K562 (cell line): ENCODE results near the gene ANKRD33. TPM values are rescaled to one million over a fixed set of nuclear protein-coding genes. Genes with fewer than 3 reads are reported as not detected.

Source experiments
- CHCHD3 ChIP-seq: fragments of 250-450 bp; sonication (Bioruptor Pico); IDR thresholded peaks from 2 replicates; pipeline ENCODE4 v2.1.2; 2022; ENCODE audit warnings: mild to moderate bottlenecking
- CXXC5 ChIP-seq: fragments of 250-450 bp; sonication (Bioruptor Pico); IDR thresholded peaks from 2 replicates; pipeline ENCODE4 v1.8.0; 2022; ENCODE audit warnings: inconsistent platforms, mild to moderate bottlenecking, moderate library complexity
- FIP1L1 ChIP-seq: fragments of 200-400 bp; formaldehyde crosslinking; IDR thresholded peaks from 2 replicates; pipeline ENCODE4 v1.6.1; 2018; ENCODE audit warnings: mild to moderate bottlenecking, low read depth, low read length; ENCODE audit not compliant: poor library complexity, severe bottlenecking
- HDGF ChIP-seq: fragments of 450-650 bp; IDR thresholded peaks from 2 replicates; pipeline ENCODE4 v1.6.1; 2016
- JUN ChIP-seq, 2 experiments: sonication (generic) in 1 of 2; formaldehyde crosslinking in 1 of 2; IDR thresholded peaks; 2 replicates each; pipeline versions ENCODE4 v1.6.1 to v1.8.0; 2012 to 2022; ENCODE audit warnings: borderline replicate concordance in 2 of 2, mild to moderate bottlenecking in 2 of 2, improper control_type of control experiment in 1 of 2, low read depth in 1 of 2, low read length in 1 of 2, missing genetic modification reagents in 1 of 2
- KLF6 ChIP-seq: fragments of 250-450 bp; sonication (Bioruptor Pico); IDR thresholded peaks from 2 replicates; pipeline ENCODE4 v1.4.0; 2020; ENCODE audit warnings: mild to moderate bottlenecking, moderate library complexity, borderline replicate concordance
- L3MBTL2 ChIP-seq: fragments of 450-650 bp; IDR thresholded peaks from 2 replicates; pipeline ENCODE4 v1.6.1; 2016; ENCODE audit warnings: mild to moderate bottlenecking, moderate library complexity
- ZBTB5 ChIP-seq: fragments of 450-650 bp; IDR thresholded peaks from 2 replicates; pipeline ENCODE4 v1.6.1; 2017; ENCODE audit warnings: antibody characterized with exemption
- ZNF133 ChIP-seq: fragments of 250-450 bp; sonication (Bioruptor Pico); IDR thresholded peaks from 2 replicates; pipeline ENCODE4 v1.4.0; 2020; ENCODE audit warnings: mild to moderate bottlenecking
- ZNF277 ChIP-seq: fragments of 250-450 bp; sonication (Bioruptor Pico); IDR thresholded peaks from 2 replicates; pipeline ENCODE4 v1.8.0; 2022; ENCODE audit warnings: inconsistent platforms, mild to moderate bottlenecking, moderate library complexity, borderline replicate concordance
- ZNF316 ChIP-seq: fragments of 450-650 bp; IDR thresholded peaks from 2 replicates; pipeline ENCODE4 v1.6.1; 2016
- ZNF436 ChIP-seq: fragments of 250-450, 450-650 bp; sonication (Bioruptor Pico); formaldehyde crosslinking; IDR thresholded peaks from 2 replicates; pipeline ENCODE4 v1.7.0; 2020; ENCODE audit warnings: mild to moderate bottlenecking
- ZNF586 ChIP-seq: fragments of 450-650 bp; formaldehyde crosslinking; conservative IDR thresholded peaks from 2 replicates; pipeline ENCODE4 v1.4.0; 2020; ENCODE audit warnings: mild to moderate bottlenecking, moderate library complexity
- ZNF695 ChIP-seq: fragments of 450-650 bp; formaldehyde crosslinking; IDR thresholded peaks from 2 replicates; pipeline ENCODE4 v1.4.0; 2020; ENCODE audit warnings: mild to moderate bottlenecking, moderate library complexity
- ZNF75A ChIP-seq: fragments of 450-650 bp; formaldehyde crosslinking; IDR thresholded peaks from 2 replicates; pipeline ENCODE4 v1.4.0; 2020; ENCODE audit warnings: mild to moderate bottlenecking
- polyA plus RNA-seq, 8 experiments: library from polyadenylated mRNA; depleted of rRNA in 4 of 8; stranded (reverse) in 5 of 8; unstranded in 3 of 8; fragments of >200 nt; fragmentation: Nextera tagmentation in 2 of 8; fragmentation: Illumina TruSeq in 1 of 8; extraction: Ambion mirVana in 2 of 8; extraction: Trizol in 1 of 8; gene quantifications; 2 replicates each; pipeline versions ENCODE4 v1.2.1 to v1.2.3, GENCODE V29; 2011 to 2014; ENCODE audit warnings: inconsistent platforms in 1 of 8, missing spikeins in 1 of 8
- total RNA-seq, 7 experiments: library from RNA; depleted of rRNA in 6 of 7; stranded (reverse); fragments of >200 nt in 6 of 7; fragmentation: Illumina TruSeq in 2 of 7; extraction: Trizol in 2 of 7; gene quantifications; 2 replicates each; pipeline versions ENCODE4 v1.2.1 to v1.2.3, GENCODE V29; 2011 to 2021; ENCODE audit warnings: low replicate concordance in 1 of 7
- TF ChIP-seq, protein P1 (sequence below): fragments of 250-450 bp; sonication (Bioruptor Pico); IDR thresholded peaks from 2 replicates; pipeline ENCODE4 v1.4.0; 2020; ENCODE audit warnings: mild to moderate bottlenecking, moderate library complexity, borderline replicate concordance
- TF ChIP-seq, protein P2 (sequence below): fragments of 250-450 bp; sonication (Bioruptor Pico); IDR thresholded peaks from 2 replicates; pipeline ENCODE4 v1.4.0; 2020; ENCODE audit warnings: mild to moderate bottlenecking, moderate library complexity
- TF ChIP-seq, protein P3 (sequence below): fragments of 450-650 bp; IDR thresholded peaks from 2 replicates; pipeline ENCODE4 v1.7.1; 2018; ENCODE audit warnings: mild to moderate bottlenecking, low read depth; ENCODE audit not compliant: partially characterized antibody

Gene ANKRD33
- total and polyA plus RNA-seq, 9 of the 15 experiments (the other 6 are each of a cell fraction or from before 2014, with no cell fraction given), result 0.04 to 0.11 (median 0.07) TPM; not detected in 4

DNA sequence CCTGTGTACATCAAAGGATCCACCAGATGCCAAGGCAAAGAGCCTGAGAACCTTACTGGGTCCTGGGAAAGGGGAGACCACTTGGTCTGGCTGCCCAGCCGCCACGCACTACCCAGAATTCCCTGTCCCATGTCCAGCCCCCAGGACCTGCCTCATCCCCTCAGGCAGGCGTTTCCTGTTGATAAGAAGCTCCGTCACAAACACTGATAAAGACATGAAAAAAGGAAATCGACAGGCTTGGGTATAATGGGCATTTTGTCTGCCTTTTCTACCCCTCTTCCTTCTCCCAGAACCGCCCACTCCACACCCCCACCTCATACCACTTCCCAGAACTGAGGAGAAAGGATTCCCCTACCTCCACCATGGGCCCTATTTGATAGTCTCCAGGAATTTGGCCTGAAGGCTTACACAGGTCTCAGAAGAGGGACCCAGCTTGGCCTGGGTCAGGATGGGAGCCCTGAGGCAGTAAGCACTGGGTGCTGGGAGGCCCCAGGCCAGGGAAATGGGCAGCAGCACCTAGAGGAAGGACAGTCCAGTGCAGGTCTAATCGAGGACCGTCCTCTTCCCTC, 38.2 kb downstream of the ANKRD33 start (continued):
- TF ChIP-seq, protein P1, sequence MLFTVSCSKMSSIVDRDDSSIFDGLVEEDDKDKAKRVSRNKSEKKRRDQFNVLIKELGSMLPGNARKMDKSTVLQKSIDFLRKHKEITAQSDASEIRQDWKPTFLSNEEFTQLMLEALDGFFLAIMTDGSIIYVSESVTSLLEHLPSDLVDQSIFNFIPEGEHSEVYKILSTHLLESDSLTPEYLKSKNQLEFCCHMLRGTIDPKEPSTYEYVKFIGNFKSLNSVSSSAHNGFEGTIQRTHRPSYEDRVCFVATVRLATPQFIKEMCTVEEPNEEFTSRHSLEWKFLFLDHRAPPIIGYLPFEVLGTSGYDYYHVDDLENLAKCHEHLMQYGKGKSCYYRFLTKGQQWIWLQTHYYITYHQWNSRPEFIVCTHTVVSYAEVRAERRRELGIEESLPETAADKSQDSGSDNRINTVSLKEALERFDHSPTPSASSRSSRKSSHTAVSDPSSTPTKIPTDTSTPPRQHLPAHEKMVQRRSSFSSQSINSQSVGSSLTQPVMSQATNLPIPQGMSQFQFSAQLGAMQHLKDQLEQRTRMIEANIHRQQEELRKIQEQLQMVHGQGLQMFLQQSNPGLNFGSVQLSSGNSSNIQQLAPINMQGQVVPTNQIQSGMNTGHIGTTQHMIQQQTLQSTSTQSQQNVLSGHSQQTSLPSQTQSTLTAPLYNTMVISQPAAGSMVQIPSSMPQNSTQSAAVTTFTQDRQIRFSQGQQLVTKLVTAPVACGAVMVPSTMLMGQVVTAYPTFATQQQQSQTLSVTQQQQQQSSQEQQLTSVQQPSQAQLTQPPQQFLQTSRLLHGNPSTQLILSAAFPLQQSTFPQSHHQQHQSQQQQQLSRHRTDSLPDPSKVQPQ (CRISPR knock-in tag), result no peak
- TF ChIP-seq, protein P2, sequence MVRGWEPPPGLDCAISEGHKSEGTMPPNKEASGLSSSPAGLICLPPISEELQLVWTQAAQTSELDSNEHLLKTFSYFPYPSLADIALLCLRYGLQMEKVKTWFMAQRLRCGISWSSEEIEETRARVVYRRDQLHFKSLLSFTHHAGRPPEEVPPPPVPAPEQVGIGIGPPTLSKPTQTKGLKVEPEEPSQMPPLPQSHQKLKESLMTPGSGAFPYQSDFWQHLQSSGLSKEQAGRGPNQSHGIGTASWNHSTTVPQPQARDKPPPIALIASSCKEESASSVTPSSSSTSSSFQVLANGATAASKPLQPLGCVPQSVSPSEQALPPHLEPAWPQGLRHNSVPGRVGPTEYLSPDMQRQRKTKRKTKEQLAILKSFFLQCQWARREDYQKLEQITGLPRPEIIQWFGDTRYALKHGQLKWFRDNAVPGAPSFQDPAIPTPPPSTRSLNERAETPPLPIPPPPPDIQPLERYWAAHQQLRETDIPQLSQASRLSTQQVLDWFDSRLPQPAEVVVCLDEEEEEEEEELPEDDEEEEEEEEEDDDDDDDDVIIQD (CRISPR knock-in tag), result no peak
- TF ChIP-seq ZNF586 (CRISPR knock-in tag) (no peak), ZBTB5 (no peak), ZNF316 (no peak), CXXC5 (peak; percentile 83), ZNF277 (CRISPR knock-in tag) (no peak), L3MBTL2 (peak; percentile 65), ZNF75A (CRISPR knock-in tag) (no peak), JUN (IDR thresholded peaks at IDR 0.05; ENCODE audit: borderline replicate concordance, low read depth, low read length) (no peak), JUN (CRISPR knock-in tag; IDR thresholded peaks at IDR 0.05; ENCODE audit: borderline replicate concordance) (no peak), ZNF133 (0 out of 2 replicates have a peak, but pooled peaks have one; percentile 71), ZNF695 (CRISPR knock-in tag) (no peak), HDGF (no peak), FIP1L1 (no peak), CHCHD3 (CRISPR knock-in tag) (no peak), KLF6 (CRISPR knock-in tag) (no peak; the same call in 1 of the 2 replicates), ZNF436 (CRISPR knock-in tag) (no peak)
- TF ChIP-seq, protein P3, sequence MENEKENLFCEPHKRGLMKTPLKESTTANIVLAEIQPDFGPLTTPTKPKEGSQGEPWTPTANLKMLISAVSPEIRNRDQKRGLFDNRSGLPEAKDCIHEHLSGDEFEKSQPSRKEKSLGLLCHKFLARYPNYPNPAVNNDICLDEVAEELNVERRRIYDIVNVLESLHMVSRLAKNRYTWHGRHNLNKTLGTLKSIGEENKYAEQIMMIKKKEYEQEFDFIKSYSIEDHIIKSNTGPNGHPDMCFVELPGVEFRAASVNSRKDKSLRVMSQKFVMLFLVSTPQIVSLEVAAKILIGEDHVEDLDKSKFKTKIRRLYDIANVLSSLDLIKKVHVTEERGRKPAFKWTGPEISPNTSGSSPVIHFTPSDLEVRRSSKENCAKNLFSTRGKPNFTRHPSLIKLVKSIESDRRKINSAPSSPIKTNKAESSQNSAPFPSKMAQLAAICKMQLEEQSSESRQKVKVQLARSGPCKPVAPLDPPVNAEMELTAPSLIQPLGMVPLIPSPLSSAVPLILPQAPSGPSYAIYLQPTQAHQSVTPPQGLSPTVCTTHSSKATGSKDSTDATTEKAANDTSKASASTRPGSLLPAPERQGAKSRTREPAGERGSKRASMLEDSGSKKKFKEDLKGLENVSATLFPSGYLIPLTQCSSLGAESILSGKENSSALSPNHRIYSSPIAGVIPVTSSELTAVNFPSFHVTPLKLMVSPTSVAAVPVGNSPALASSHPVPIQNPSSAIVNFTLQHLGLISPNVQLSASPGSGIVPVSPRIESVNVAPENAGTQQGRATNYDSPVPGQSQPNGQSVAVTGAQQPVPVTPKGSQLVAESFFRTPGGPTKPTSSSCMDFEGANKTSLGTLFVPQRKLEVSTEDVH, result no peak
